DND-41 (cell line): ENCODE results near the gene KCP.

Experiments
- ATAC-seq: fragments of 200-7000 bp; cut with Tn5 transposase; 3 replicates; pipeline ENCODE4 v1.9.1; 2021; ENCODE audit warnings: low read depth; ENCODE audit not compliant: insufficient read depth
- DNase-seq: peaks from one replicate; pipeline ENCODE4 v3.0.0-alpha.2; 2020
- H2AFZ ChIP-seq: 2 replicates; pipeline ENCODE4 v1.6.0; 2012; ENCODE audit warnings: low read depth, low read length
- H3K27ac ChIP-seq: 2 replicates; pipeline ENCODE4 v1.5.1; 2012; ENCODE audit warnings: low read length, inconsistent platforms
- H3K27me3 ChIP-seq: fragments of 200-600 bp; sonication (generic); 2 replicates; pipeline ENCODE4 v1.6.0; 2012; ENCODE audit warnings: low read length, mild to moderate bottlenecking, inconsistent platforms; ENCODE audit not compliant: insufficient read depth, poor library complexity
- H3K36me3 ChIP-seq: 2 replicates; pipeline ENCODE4 v1.5.1; 2012; ENCODE audit warnings: low read length, inconsistent platforms; ENCODE audit not compliant: insufficient read depth
- H3K4me1 ChIP-seq: 2 replicates; pipeline ENCODE4 v1.5.1; 2012; ENCODE audit warnings: mild to moderate bottlenecking, low read length; ENCODE audit not compliant: insufficient read depth
- H3K4me2 ChIP-seq: 2 replicates; pipeline ENCODE4 v1.6.0; 2012; ENCODE audit warnings: mild to moderate bottlenecking, moderate library complexity, low read length, inconsistent platforms; ENCODE audit not compliant: insufficient read depth
- H3K4me3 ChIP-seq, 2 experiments: fragments of 200-600 bp in 1 of 2; shearing (Covaris generic) in 1 of 2; 2 replicates each; pipeline ENCODE4 v1.5.1; 2012 to 2016; ENCODE audit warnings: inconsistent platforms in 2 of 2, low read length in 2 of 2, mild to moderate bottlenecking in 2 of 2, low read depth in 1 of 2, moderate library complexity in 1 of 2
- H3K79me2 ChIP-seq: 2 replicates; pipeline ENCODE4 v1.6.0; 2012; ENCODE audit warnings: low read length, inconsistent platforms; ENCODE audit not compliant: insufficient read depth
- H3K9ac ChIP-seq: 2 replicates; pipeline ENCODE4 v1.6.0; 2012; ENCODE audit warnings: low read depth, mild to moderate bottlenecking, inconsistent platforms, low read length, moderate library complexity
- H3K9me3 ChIP-seq: 2 replicates; pipeline ENCODE4 v1.5.1; 2012; ENCODE audit warnings: low read length, moderate library complexity, mild to moderate bottlenecking, inconsistent platforms; ENCODE audit not compliant: insufficient read depth, severe bottlenecking
- H4K20me1 ChIP-seq: 2 replicates; pipeline ENCODE4 v1.6.0; 2012; ENCODE audit warnings: low read length; ENCODE audit not compliant: insufficient read depth
- CTCF ChIP-seq: IDR thresholded peaks from 2 replicates; pipeline ENCODE4 v1.5.1; 2012; ENCODE audit warnings: borderline replicate concordance, low read length, moderate library complexity, mild to moderate bottlenecking; ENCODE audit not compliant: poor library complexity, severe bottlenecking; ENCODE audit errors: extremely low read depth
- EZH2 ChIP-seq: IDR thresholded peaks from 3 replicates; pipeline ENCODE4 v1.6.1; 2012; ENCODE audit warnings: borderline replicate concordance, low read depth, mild to moderate bottlenecking, moderate library complexity, low read length, inconsistent platforms; ENCODE audit not compliant: severe bottlenecking

The KCP gene

GRCh38 chr7:128838981-128839731 lies 71.4 kb downstream of the KCP start:
- Histone ChIP-seq H3K79me2 (no peaks in the 10 kb centered on the region), H2AFZ (no peak overlapping the region), H3K4me1 (no peaks in the 10 kb centered on the region), H3K4me3 (no peak overlapping the region), H3K4me2 (no peak overlapping the region), H3K27ac (no peak overlapping the region), H3K36me3 (no peaks in the 10 kb centered on the region), H3K9me3 (no peaks in the 10 kb centered on the region), H4K20me1 (0 out of 2 replicates have a peak, but pooled peaks cover 3% of the 10 kb centered on the region), H3K27me3 (no peaks in the 10 kb centered on the region), H3K9ac (no peak overlapping the region)
- ATAC-seq (no peak), DNase-seq (no peak)
- TF ChIP-seq EZH2 (no peak), CTCF (no peak)

- ATAC-seq: no peak
- TF ChIP-seq CTCF: no peak
- TF ChIP-seq EZH2: no peak
- Histone ChIP-seq H3K36me3 (no peaks in the 10 kb centered on the region), H3K79me2 (no peaks in the 10 kb centered on the region), H2AFZ (no peak overlapping the region), H3K9me3 (no peaks in the 10 kb centered on the region), H3K4me3 (no peak overlapping the region), H3K27ac (no peak overlapping the region), H4K20me1 (0 out of 2 replicates have a peak, but pooled peaks cover 3% of the 10 kb centered on the region), H3K27me3 (no peaks in the 10 kb centered on the region), H3K4me2 (no peak overlapping the region), H3K4me1 (no peaks in the 10 kb centered on the region), H3K9ac (no peak overlapping the region)
- no peak for DNase-seq
Measured at GRCh38 chr7:128838109-128838779, 72.3 kb downstream of the KCP start.

GRCh38 chr7:128837521-128837921 lies 73.0 kb downstream of the KCP start:
- Histone ChIP-seq H3K9ac (no peak overlapping the region), H3K36me3 (no peaks in the 10 kb centered on the region), H3K79me2 (no peaks in the 10 kb centered on the region), H3K27me3 (no peaks in the 10 kb centered on the region), H4K20me1 (0 out of 2 replicates have a peak, but pooled peaks cover 3% of the 10 kb centered on the region), H3K9me3 (no peaks in the 10 kb centered on the region), H3K4me3 (no peak overlapping the region), H3K27ac (no peak overlapping the region), H3K4me1 (no peaks in the 10 kb centered on the region), H2AFZ (no peak overlapping the region), H3K4me2 (no peak overlapping the region)
- TF ChIP-seq EZH2: no peak
- DNase-seq (no peak), ATAC-seq (no peak)

GRCh38 chr7:128836729-128837348 lies 73.7 kb downstream of the KCP start:
- H3K9me3 ChIP-seq: no peaks in the 10 kb centered on the region
- H3K4me2 ChIP-seq: no peak overlapping the region
- ATAC-seq (no peak), DNase-seq (no peak)
- H3K27me3 ChIP-seq: no peaks in the 10 kb centered on the region
- H3K36me3 ChIP-seq: no peaks in the 10 kb centered on the region
- H3K79me2 ChIP-seq: no peaks in the 10 kb centered on the region
- H2AFZ ChIP-seq: no peak overlapping the region
- no peak overlapping the region for H3K27ac ChIP-seq
- H3K9ac ChIP-seq: no peak overlapping the region
- TF ChIP-seq CTCF (no peak), EZH2 (no peak)
- no peaks in the 10 kb centered on the region for H4K20me1 ChIP-seq
- H3K4me3 ChIP-seq: no peak overlapping the region
- H3K4me1 ChIP-seq: no peaks in the 10 kb centered on the region
